ENCODE results near the gene DHH. TPM values are rescaled to one million over a fixed set of nuclear protein-coding genes. Genes with fewer than 3 reads are reported as not detected.

DHH gene
- total and polyA plus RNA-seq, 9 of the 15 experiments (the other 6 are each of a cell fraction or from before 2014, with no cell fraction given), result 0.07 to 2.6 (median 0.54) TPM

GRCh38 chr12:49130151-49131050, 35.8 kb upstream of the DHH start (continued):
- TF ChIP-seq MGA (IDR thresholded peaks at IDR 0.05) (peak; percentile 91), ARID2 (IDR thresholded peaks at IDR 0.05) (peak; percentile 59; the same call in 1 of the 2 replicates), RCOR1 (IDR thresholded peaks at IDR 0.05; ENCODE audit: borderline replicate concordance in 1 of 2, low read depth in 2 of 2, low read length in 2 of 2) (peak in 1 of 2 experiments; percentile 69; a peak in 1 of 4 replicates), SMARCB1 (IDR thresholded peaks at IDR 0.05; ENCODE audit: insufficient read length, low read depth) (no peak), ZNF3 (CRISPR knock-in tag; IDR thresholded peaks at IDR 0.05) (no peak), AFF1 (IDR thresholded peaks at IDR 0.05; ENCODE audit: low read depth in 1 of 2, partially characterized antibody in 2 of 2) (peak in 1 of 2 experiments; percentile 70), PHF21A (IDR thresholded peaks at IDR 0.05; ENCODE audit: borderline replicate concordance, low read depth) (peak; percentile 52; the same call in 1 of the 2 replicates), SRF (CRISPR knock-in tag; IDR thresholded peaks at IDR 0.05) (peak in 1 of 2 experiments; percentile 66; a peak in 3 of 4 replicates)
